IPS-18c (cell line): ENCODE results near the gene KIAA1958.

Source experiments
- H3K4me3 ChIP-seq: 2 replicates; pipeline ENCODE4 v1.7.0; 2013; ENCODE audit warnings: low read depth, mild to moderate bottlenecking, low read length, moderate library complexity; ENCODE audit not compliant: insufficient read depth
- H3K9me3 ChIP-seq: one replicate; pipeline ENCODE4 v1.6.1; 2013; ENCODE audit warnings: mild to moderate bottlenecking, low read length, moderate library complexity; ENCODE audit not compliant: control insufficient read depth, insufficient read depth

KIAA1958 gene

GRCh38 chr9:112542593-112543292, 56.1 kb downstream of the KIAA1958 start:
- H3K4me3 ChIP-seq: no peak overlapping the region
- no peaks in the 10 kb centered on the region for H3K9me3 ChIP-seq

- H3K9me3 ChIP-seq: no peaks in the 10 kb centered on the region
- no peak overlapping the region for H3K4me3 ChIP-seq
These were observed 57.9 kb downstream of the KIAA1958 start for GRCh38 chr9:112544477-112544876.

- H3K9me3 ChIP-seq: no peaks in the 10 kb centered on the region
- H3K4me3 ChIP-seq: no peak overlapping the region
These were observed 58.6 kb downstream of the KIAA1958 start for GRCh38 chr9:112545237-112545636.

DNA sequence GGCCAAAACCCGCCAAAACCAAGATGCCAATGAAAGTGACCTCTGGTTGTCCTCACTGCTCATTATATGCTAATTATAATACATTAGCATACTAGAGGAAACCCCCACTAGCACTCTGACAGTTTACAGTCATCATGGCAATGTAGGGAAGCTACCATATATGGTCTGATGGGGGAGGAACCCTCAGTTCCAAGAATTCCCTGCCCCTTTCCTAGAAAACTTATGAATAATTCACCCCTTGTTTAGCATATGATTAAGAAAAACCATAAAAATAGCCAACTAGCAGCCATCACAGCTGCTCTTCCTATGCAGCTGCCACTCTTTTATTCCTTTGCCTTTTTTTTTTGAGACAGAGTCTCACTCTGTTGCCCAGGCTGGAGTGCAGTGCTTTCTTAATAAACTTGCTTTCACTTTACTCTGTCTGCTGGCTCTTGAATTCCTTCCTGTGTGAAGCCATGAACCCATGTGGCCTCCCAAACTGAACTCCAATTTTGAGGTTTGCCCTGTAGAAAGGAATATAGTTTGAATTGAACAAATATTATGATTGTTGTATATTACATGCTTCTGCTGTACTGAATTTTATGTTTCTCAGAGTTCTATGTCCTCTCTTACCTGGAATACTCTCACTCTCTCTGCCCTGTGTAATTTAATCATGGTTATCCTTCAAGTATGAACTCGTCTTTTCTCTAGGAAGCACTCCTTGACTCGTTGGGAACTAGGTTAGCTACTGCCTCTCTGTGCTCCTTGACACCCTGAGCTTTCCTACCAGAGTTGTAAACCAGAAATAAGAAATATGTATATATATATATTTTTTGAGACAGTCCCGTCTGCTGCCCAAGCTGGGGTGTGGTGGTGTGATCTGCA, 59.8 kb downstream of the KIAA1958 start:
- H3K9me3 ChIP-seq: no peaks in the 10 kb centered on the region

DNA sequence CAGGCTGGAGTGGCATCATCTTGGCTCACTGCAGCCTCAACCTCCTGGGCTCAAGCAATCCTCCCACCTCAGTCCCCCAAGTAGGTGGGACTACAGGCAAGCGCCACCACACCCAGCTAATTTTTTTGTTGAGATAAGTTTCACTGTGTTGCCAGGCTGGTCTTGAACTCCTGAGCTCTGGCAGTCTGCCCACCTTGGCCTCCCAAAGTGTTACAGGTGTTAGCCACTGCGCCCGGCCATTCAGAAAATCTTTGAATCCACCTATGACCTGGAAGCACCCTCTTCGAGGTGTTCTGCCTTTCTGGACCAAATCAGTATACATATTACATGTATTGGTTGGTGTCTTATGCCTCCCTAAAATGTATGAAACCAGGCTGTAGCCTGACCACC, 61.4 kb downstream of the KIAA1958 start:
- Histone ChIP-seq H3K4me3 (no peak overlapping the region), H3K9me3 (no peaks in the 10 kb centered on the region)

More for the DNA sequence above, 59.8 kb downstream of the KIAA1958 start:
- H3K4me3 ChIP-seq: 0 out of 2 replicates have a peak overlapping the region, but pooled peaks have one; percentile 4

GRCh38 chr9:112548836-112549595, 62.4 kb downstream of the KIAA1958 start:
- Histone ChIP-seq H3K4me3 (no peak overlapping the region), H3K9me3 (no peaks in the 10 kb centered on the region)

- Histone ChIP-seq H3K4me3 (no peak overlapping the region), H3K9me3 (no peaks in the 10 kb centered on the region)
These were observed 63.9 kb downstream of the KIAA1958 start for GRCh38 chr9:112550531-112550930.

GRCh38 chr9:112551641-112552040, 65.0 kb downstream of the KIAA1958 start:
- no peak overlapping the region for H3K4me3 ChIP-seq

GRCh38 chr9:112552229-112553056, 65.8 kb downstream of the KIAA1958 start:
- Histone ChIP-seq H3K9me3 (no peaks in the 10 kb centered on the region), H3K4me3 (no peak overlapping the region)

More at GRCh38 chr9:112551641-112552040, 65.0 kb downstream of the KIAA1958 start:
- H3K9me3 ChIP-seq: no peaks in the 10 kb centered on the region

DNA sequence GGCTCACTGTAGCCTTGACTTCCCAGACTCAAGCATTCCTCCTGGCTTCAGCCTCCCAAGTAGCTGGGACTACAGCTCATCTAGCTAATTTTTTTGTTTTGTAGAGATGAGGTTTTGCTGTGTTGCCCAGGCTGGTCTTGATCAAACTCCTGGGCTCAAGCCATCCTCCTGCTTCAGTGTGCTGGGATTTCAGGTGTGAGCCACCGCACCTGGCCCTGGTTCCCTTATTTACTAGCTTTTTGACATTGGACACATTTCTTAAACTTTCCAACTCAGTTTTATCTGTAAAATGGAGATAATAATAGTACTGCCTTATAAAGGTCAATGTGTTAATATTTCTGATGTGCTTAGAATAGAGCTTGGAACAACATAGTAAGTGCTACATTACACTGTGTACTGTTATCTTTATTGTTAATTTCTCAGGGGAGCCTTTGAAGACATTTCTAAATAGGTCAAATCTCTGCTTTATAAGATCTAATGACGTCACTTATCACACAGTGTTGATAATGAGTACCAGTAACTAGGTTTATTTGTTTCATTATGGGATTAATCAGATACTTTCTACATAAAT, 66.7 kb downstream of the KIAA1958 start:
- H3K9me3 ChIP-seq: no peaks in the 10 kb centered on the region
- no peak overlapping the region for H3K4me3 ChIP-seq

GRCh38 chr9:112554516-112554915, 67.9 kb downstream of the KIAA1958 start:
- Histone ChIP-seq H3K4me3 (no peak overlapping the region), H3K9me3 (no peaks in the 10 kb centered on the region)

GRCh38 chr9:112555101-112555643, 68.5 kb downstream of the KIAA1958 start:
- Histone ChIP-seq H3K4me3 (no peak overlapping the region), H3K9me3 (no peaks in the 10 kb centered on the region)

- H3K9me3 ChIP-seq: no peaks in the 10 kb centered on the region
These were observed 69.3 kb downstream of the KIAA1958 start for GRCh38 chr9:112555844-112556482.

DNA sequence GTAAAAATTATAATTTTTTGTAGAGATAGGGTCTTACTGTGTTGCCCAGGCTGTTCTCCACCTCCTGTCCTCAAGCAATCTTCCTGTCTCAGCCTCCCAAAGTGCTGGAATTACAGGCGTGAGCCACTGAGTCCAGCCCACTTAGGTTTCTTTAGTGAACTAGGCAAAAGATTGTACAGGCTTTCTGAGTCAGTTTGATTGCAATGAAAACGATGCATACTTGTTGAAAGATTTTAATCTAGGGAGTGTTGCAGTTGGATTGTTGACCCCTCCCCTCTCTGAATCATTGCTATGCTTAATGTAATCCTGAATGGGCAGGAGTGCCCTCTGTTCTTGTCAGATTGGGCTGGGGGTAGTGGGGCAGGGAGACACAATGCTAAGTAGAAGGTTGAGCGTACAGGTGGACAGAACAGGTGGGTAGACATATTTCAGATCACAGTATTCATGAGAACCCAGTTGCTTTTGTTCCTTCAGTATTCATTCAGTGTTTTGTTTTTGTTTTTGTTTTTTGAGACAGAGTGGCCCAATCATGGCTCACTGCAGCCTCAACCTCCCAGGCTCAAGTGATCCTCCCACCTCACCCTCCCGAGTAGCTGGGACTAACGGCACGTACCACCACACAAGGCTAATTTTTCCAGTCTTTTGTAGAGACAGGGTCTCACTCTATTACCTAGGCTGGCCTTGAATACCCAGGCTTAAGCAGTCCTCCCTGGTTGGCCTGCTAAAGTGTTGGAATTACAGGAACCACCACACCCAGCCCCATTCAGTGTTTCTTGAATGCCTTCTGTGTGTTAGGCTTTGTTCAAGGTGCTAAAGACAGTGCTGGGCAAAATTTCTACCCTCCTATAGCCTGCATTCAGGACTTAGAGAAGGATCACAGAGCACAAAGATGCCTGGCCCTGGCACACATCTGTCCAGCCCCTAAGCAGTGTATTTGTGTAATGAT, 70.1 kb downstream of the KIAA1958 start:
- Histone ChIP-seq H3K4me3 (no peak overlapping the region), H3K9me3 (no peaks in the 10 kb centered on the region)

More at GRCh38 chr9:112555844-112556482, 69.3 kb downstream of the KIAA1958 start:
- no peak overlapping the region for H3K4me3 ChIP-seq

DNA sequence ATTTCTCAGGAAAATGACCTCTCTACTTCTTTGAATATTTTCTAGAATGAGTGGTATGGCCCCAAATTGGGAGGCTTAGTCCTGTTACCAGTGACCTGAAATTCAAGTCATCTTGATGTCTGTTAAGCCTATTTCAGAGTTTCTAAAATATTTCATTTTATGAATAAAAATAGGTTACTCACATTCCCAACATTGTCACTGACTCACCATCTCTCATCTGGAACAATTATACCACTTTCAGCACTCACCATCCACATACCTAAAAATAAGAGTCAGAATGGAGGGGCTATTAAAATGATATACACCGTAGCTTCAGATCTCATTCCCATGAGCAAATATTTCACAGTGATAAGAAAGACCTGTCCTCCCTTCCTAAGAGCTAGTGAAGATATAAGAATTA, 71.8 kb downstream of the KIAA1958 start:
- Histone ChIP-seq H3K4me3 (no peak overlapping the region), H3K9me3 (no peaks in the 10 kb centered on the region)
